H54 (cell line): ENCODE results near the gene SLC9A3.
A peak's percentile ranks its signal among the peaks of the same experiment; 100 is the strongest.

Experiments used
- DNase-seq: peaks from one replicate; pipeline ENCODE4 v3.0.0; 2011; ENCODE audit warnings: low spot score, mixed read lengths; ENCODE audit not compliant: insufficient read length
- FAIRE-seq: peaks from 3 replicates; lab custom pipeline; 2011; peaks lifted over from hg19 to GRCh38; lab: Jason Lieb, UNC
- POLR2A ChIP-seq: IDR thresholded peaks from 2 replicates; pipeline ENCODE4 v1.6.1; 2011; ENCODE audit warnings: low read depth, mild to moderate bottlenecking, low read length

Gene SLC9A3

DNA sequence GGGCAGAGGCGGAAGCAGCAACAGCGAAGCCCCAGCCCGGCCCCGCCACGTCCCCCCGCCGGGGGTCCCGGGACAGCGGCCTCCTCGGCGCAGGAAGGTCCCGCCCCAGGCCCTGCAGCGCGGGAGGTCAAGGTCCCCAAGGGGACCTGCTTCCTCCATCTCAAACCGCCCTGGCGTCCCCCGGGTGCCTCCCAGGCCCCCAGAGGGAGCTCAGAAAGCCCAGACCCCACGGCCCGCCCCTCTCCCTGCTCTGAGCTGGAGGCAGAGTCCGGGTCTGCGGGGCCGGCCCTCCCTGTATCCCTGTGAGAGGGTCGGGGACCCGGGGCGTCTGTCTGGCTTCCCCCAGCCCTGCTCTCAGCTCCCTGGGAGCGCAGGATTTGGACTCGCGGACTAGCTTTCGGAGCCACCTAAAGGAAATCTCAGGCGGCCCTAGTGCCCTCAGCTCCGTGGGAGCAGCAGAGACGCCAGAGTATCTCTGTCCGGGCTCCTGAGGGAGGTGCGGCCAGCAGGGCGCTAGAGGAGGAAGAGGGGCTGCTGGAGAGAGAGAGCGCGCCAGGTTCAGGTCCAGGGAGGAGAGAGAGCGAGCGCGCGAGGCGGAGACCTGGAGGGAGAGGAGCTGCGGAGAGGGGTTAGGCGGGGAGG, 50.6 kb downstream of the SLC9A3 start:
- TF ChIP-seq POLR2A, result no peak
- DNase-seq, result no peak
- FAIRE-seq, result no peak

DNA sequence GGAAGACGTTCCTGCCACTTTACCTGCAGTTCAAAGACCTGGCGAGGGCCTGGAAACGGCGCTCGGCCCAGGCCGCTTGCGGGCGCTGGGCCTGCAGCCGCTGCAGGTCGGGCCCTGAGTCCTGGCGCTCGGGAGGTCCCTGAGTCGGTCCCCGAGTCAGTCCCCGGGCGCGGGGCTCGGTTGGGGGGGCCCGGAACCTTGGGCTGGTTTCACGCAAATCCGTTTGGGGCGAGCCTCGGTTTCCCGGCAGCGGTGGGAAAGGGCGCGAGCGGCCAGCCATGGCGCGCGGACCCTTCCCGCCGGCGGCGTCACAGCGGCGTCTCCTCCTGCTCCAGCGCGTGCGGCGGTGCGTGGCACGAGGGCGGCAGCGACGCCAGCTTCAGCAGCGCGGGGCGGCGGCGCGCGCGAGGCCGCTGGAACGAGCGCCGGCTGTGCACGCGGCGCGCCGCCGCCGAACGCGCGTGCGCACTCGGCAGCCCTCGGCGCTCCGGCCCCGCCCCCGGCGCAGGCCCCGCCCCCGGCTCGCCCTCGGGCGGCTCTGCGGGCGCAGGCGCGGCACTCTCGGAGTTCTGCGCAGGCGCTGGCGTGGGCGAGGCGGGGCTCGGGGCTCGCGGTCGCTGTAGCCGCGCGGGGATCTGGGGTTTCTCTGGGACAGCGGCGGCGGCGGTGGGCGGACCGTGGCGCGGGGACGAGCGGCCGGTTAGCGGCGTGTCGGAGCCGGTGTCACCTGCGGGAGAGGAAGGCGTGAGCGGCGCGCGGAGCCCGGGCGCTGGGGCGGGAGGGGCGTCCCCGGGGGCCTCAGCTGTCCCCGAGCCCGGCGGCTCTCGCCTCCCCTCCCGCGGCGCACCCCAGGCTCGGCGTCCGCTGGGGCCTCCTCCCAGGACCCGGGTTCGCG, 51.3 kb downstream of the SLC9A3 start:
- DNase-seq (peak; percentile 99), FAIRE-seq (no peak)
- TF ChIP-seq POLR2A, result peak; percentile 83

DNA sequence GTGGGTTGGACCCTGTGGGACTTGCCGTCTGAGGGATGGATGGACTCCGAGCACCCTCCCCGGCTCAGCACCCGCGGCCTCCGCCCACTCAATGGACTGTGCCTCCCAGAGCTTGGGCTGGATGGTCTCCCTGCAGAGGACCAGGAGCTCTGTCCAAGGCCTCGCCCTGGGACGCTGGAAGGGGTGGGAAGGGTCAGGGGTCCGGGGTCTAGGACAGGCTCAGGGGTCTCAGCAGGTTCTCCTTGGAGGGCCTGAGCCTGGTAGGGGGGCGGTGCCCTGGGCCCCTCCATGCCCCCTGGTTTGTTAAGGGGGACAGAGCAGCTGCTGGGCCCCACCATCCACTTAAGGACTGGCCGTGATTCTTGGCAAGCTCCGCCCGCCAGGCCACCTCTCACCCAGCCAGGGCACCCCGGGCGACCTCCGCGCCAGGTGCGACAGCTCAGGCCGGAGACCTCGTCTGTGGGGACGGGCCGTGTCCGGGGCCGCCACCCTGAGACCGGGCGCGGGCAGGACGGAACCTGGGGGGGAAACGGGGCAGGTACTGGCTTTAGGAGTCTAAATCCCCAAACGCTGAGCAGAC, 52.1 kb downstream of the SLC9A3 start:
- no peak for TF ChIP-seq POLR2A
- FAIRE-seq (no peak), DNase-seq (no peak)

DNA sequence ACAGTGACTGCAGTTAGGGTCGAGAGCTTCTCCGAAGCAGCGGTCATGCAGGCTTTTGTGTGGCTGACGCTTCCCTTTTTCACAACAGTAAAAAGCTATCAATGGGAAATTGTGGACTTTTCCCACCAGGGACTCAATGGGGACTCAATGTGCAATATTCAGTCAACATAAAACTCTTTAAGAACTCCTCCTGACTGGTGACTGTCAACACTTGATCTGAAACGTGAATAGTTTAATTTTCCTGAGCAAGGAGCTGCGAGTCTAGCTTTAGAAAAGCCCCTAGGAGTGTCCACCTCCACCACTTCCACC, 52.5 kb downstream of the SLC9A3 start:
- no peak for TF ChIP-seq POLR2A
- FAIRE-seq (no peak), DNase-seq (no peak)

- no peak for TF ChIP-seq POLR2A
- no peak for DNase-seq
- no peak for FAIRE-seq
These were observed 53.1 kb downstream of the SLC9A3 start for GRCh38 chr5:470961-471749.

GRCh38 chr5:469752-470483, 54.3 kb downstream of the SLC9A3 start:
- FAIRE-seq (no peak), DNase-seq (no peak)
- TF ChIP-seq POLR2A, result no peak

DNA sequence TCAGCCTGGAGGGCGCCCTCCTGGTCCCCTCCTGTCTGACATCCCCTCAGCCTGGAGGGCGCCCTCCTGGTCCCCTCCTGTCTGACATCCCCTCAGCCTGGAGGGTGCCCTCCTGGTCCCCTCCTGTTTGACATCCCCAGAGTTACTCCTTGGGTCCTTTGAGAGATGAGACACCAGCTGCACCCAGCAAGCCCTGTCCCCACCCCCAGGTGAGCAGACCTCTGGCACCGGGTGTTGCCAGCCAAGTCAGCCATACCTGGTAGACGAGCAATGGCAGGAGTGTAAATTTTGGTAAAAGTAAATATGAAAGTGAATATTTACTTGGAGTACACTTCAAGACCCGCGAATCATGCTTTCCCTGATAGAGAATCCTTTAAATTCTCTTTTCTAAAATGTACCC, 55.8 kb downstream of the SLC9A3 start:
- FAIRE-seq, result no peak

GRCh38 chr5:466661-467310, 57.5 kb downstream of the SLC9A3 start:
- no peak for TF ChIP-seq POLR2A
- FAIRE-seq (no peak), DNase-seq (no peak)

More for the DNA sequence above, 55.8 kb downstream of the SLC9A3 start:
- no peak for DNase-seq
- TF ChIP-seq POLR2A, result no peak

DNA sequence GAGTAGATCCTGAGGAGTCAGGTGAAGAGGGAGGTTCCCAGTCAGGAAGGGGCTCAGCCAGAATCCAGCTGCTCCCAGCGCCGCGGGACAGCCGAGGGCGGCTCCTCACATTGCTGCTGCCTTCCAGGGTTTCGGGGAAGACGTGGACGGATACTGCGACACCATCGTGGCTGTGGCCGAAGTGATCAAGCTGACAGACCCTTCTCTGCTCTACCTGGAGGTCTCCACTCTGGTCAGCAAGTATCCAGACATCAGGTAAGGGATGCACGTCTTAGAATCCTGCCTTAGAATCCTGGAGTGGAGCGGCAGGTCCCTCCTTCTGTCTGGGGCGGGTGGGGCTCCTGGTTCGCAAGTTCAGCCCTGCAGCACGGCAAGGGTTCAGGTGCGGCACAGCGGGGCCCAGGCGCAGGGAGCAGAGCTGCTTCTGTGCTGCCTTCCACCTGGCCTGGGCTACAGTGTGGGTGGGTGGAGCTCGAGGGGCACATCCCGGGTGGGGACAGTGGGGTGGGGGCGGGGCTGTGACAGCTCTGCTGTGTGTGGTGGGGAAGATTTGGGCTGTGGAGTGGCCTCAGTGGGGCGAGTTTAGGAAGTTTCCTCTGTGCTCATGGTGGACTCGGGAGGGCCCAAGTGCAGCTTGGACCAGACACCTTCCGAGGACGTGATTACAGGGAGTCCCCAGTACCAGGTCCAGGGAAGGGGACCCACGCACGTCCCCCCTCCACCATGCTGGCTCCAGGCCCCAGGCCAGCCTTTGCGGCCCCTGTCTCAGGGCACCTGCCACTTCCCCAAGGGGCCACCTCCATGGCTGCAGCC, 58.5 kb downstream of the SLC9A3 start:
- no peak for TF ChIP-seq POLR2A
- no peak for DNase-seq
- no peak for FAIRE-seq

- no peak for TF ChIP-seq POLR2A
- DNase-seq (no peak), FAIRE-seq (no peak)
These were observed 59.2 kb downstream of the SLC9A3 start for GRCh38 chr5:464843-465590.

DNA sequence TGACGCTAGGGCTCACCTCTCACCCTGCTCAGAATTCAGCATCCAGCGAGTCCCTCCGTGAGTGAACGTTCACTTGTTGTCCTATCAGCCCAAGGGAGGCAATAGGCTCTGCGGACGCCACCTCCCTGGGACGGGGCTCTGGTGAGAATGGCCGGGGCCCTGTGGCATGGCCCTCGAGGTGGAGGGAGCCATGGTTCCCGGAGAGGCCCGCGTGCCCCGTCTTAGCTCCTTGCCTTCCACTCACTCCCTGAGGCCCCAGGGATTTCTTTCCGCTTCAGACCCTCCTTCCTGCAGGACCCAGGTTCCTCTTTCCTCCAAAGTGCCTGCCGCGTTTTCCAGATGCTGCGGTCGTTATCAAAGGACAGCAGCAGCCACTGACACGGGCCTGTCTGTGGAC, 59.8 kb downstream of the SLC9A3 start:
- TF ChIP-seq POLR2A, result no peak

More for the DNA sequence above, 59.8 kb downstream of the SLC9A3 start:
- DNase-seq (no peak), FAIRE-seq (no peak)
